8988T (cell line): ENCODE measurements around the gene KBTBD4.

Experiments
- DNase-seq: peaks from one replicate; pipeline ENCODE4 v3.0.0; 2011

KBTBD4 gene

DNA sequence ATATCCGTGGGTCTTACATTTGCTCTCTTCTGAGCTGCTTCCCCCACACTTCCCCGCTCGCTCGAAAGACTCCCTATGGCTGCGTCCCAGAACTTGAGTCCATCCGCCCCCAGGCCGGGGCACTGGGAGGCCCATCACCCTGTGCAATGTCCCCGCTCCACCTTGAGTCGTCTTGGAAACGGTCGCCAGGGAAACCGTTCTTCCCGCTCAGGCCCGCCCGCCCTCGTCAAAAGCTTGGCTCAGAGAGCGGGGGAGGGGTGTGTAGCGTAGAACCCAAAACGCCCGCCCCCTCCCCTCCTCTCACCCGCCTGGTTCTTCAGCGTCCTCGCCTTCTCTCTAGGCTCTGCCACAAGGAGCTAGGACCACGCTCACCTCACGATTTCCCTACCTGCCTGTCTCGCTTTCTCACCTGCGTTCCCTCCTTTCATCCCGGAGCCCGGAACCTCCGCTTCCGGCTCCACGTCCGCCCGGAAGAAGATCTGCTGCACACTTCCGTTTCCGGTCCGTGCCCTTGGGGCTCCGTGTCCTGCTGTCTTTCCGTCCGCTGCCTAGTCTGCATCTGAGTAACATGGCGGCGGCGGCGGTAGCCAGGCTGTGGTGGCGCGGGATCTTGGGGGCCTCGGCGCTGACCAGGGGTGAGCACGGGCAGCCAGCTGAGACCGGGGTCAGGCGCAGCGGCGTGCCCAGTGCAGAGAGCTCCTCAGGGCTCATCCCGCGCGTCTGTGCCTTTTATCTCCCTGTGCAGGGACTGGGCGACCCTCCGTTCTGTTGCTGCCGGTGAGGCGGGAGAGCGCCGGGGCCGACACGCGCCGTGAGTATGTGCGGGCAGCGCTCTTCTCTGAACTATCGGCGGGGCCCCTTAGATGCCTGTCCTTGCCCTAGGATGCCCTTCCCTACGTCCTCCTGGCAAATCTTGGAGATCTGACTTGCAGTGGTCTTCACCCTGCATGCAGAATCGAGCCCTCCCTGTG is at the start of gene KBTBD4, which contains the start of gene NDUFS3:
KBTBD4 (minus strand) TSS at position 447 of the 971 bp plus-strand sequence; CDS start at position 428, 19 bp downstream.
NDUFS3 (plus strand) TSS at position 551 of the 971 bp plus-strand sequence; CDS start at position 569, 18 bp downstream.
- DNase-seq: peak; percentile 85

GRCh38 chr11:47628026-47628425 is 49.3 kb upstream of the KBTBD4 start:
- DNase-seq: no peak

- DNase-seq: no peak
Measured at GRCh38 chr11:47626234-47626633, 47.5 kb upstream of the KBTBD4 start.

DNA sequence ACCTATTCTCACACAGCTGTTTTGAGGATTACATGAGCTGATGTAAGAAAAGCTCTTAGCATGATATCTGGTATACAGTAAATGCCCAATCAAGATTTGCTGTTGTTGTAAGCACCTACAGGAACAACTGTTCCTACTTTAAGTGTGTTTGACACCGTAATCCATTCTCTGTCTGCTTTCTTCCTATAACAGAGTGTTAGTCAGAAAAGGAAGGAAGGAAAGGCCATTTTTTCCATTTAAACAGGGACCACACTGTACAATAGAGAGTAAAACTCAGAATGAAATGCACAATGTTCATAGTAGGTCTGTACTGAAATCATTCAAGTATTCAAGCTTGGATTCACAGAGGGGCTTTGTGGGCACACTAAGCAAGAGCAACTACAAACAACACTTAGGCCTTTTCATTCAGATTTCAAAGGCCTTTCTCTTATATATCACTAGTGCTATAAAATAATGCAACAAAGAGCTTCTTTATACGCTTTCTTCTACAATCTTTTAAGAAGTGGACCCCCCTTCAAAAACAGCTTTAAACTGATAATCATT is 42.1 kb upstream of the KBTBD4 start:
- no peak for DNase-seq

GRCh38 chr11:47617417-47617809 is 38.6 kb upstream of the KBTBD4 start:
- DNase-seq: no peak

DNA sequence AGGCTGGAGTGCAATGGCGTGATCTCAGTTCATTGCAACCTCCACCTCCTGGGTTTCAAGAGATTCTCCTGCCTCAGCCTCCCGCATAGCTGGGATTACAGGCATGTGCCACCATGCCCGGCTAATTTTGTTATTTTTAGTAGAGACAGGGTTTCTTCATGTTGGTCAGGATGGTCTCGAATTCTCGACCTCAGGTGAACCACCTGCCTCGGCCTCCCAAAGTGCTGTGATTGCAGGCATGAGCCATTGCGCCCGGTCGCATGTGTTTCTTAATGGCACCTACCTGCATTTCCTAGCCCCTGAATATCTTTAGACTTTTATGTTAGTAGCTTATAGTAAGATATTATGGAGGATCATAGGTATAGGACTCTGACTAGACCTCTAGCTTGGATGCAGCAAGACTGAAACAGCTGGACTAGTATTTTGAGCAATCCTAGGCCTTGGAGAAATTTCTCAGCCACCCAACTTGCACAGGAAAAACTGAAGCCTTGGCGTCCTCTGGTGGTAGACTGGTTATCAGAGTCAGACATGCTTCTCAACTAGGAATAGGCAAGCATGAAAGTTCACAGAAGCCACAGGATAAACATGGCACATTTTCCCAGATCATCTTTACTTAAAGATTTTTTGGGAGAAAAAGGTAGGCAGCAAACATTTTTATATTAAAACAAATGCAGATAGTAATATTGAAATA is 38.1 kb upstream of the KBTBD4 start:
- peak; percentile 56 for DNase-seq

- DNase-seq: no peak
Measured at GRCh38 chr11:47615249-47615648, 36.5 kb upstream of the KBTBD4 start.

DNA sequence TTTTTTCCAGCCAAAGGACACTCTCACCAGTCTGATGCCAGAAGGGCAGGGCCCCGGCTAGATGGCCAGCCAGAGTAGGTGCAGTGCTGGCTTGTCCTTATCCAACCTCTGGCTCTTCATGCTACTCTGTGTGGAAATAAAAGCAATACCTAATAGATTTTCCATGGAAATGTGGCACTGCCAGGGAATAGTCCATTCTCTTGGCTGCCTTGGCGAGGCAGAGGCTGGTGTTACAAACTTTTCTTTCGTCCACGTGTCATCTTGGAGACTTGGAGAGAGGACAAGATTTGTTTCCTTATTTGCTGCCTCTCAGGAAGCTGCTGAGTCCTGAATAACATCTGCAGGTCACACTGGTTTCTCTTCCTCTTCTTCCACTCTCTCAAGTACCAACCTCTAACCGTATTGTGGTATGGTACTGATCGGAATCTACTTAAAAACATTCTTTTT is 32.6 kb upstream of the KBTBD4 start:
- no peak for DNase-seq

DNA sequence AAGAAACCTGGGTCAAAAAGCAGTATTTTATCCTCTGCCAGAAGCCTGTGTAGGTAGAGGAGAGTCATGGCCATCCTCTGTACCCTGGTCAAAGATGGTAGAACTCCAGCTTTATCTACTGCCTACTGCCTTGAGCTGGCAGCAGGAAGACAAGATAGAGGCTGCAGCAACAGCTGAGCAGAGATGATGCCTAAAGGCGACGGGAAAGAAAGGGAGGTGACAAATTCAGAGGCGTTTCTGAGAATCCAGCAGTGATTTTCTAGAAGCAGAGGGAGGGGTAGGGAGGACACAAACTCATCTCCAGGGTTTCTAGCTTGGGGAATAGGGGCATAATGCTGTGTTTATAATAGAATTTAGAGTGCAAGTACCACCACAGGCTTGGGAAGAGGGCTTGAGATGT is 30.9 kb upstream of the KBTBD4 start:
- DNase-seq: no peak

DNA sequence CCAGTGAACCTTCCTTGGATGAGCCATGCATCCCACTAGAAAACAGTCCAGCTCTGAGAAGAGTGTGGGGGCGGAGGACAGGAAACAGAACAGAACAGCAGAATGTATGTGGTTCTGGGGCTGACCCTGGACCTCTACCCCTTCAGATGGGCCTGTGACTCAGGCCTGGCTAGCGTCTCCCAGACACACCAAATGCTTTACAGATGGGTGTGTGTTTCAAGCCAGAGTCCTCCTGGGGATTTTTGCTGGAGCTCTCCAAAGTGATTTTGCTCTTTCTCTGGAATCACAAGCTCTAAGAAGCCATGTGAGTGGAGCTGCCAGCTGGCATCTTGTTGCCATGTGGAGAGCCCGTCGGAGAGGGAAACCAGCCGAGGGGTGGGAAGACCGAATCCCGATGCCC is 28.6 kb upstream of the KBTBD4 start:
- DNase-seq: no peak

- DNase-seq: no peak
Measured at GRCh38 chr11:47606731-47607130, 28.0 kb upstream of the KBTBD4 start.

GRCh38 chr11:47605921-47606320 is 27.2 kb upstream of the KBTBD4 start:
- DNase-seq: no peak

GRCh38 chr11:47603295-47603694 is 24.5 kb upstream of the KBTBD4 start:
- DNase-seq: no peak

- DNase-seq: no peak
Measured at GRCh38 chr11:47599902-47600301, 21.1 kb upstream of the KBTBD4 start.

- DNase-seq: no peak
Measured at GRCh38 chr11:47595967-47596366, 17.2 kb upstream of the KBTBD4 start.

- no peak for DNase-seq
Measured at GRCh38 chr11:47595029-47595428, 16.3 kb upstream of the KBTBD4 start.

DNA sequence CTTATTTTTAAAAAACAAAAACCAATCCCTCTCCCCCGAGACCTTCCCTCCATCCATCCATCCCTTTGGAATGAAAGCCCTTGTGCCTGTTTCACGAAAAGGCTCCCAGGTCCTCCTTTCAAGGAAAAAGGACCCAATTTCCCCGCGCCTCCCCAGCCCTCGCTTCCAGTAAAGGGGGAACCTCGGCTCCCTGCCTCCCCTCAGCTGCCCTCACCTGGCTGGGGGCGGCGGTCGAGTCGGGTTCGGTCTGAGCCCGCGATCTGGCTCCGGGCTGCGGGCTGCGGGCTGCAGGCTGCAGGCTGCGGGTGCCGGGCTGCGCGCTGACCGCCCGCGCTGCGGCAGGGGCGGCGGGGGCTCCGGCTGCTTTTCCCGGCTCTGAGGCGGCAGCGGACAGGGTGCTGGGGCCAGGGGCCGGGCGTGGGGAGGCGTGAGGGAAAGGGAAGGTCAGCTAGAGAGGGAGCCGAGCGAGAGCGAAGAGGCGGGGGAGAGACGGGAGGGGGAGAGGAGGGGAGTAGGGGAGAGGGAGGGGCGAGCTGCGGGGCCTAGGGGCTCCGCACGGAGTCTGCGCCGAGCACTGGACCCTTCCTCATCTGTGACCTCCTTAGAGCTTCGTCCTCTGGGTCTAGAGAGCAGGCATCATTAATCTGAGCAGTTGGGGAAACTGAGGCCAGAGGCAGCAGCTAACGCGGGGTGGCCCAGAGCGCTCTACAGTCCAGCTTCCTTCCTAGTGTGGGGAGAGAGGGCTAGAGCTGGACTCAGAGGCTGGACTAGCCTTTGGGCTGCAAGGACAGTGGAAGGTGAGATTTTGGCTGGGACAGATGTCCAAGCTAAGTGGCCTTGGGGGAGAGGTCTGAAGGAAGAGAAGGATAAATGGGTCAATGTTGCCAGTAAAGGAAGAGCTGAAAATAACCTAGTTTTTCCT is 15.4 kb upstream of the KBTBD4 start, which contains the start of gene C1QTNF4:
C1QTNF4 (minus strand) TSS at position 478 of the 922 bp plus-strand sequence. CDS start 3,601 bp downstream, outside the sequence.
- no peak for DNase-seq

GRCh38 chr11:47593492-47593933 is 14.7 kb upstream of the KBTBD4 start:
- no peak for DNase-seq

DNA sequence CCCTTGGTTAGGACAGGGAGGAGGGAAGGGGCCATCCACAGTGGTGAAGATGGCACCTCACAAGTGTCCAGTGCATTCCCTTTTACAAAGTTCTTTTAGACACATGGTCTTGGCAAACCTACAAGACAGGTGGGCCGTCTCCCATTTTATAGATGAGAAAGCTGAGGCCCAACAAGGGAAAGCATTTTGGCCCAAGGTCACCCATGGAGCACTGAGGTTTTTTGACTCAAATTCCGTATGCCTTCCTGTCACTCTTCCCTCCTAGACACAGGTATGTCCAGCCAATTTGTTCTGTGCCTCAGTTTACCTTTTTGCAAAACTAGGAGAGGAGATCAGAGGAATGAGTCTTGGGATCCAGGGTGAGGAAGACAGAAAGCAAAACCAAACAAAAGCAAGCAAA is 14.2 kb upstream of the KBTBD4 start:
- DNase-seq: no peak

DNA sequence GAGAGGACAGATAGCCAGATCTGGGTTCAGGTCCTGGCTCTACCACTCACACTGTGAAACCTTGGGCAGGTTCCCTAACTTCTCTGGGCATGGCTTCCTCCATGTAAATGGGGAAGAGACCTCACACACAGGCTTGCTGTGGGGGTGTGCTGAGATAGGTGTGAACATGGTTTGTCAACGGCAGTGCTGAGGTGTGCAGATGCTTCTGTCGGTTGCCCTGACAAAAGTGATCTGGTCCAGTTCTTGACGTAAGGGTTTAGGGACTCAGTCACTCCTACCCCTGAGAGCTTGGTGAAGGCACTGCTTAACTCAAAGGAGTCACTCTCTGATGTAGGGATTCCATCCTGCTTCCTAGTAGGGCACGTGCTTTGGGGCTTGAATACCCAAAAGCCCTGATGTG is 13.5 kb upstream of the KBTBD4 start:
- DNase-seq: no peak

- DNase-seq: no peak
Measured at GRCh38 chr11:47591764-47592163, 13.0 kb upstream of the KBTBD4 start.
